ENCODE data around the gene PLAC1. TPM values are rescaled to one million over a fixed set of nuclear protein-coding genes. Genes with fewer than 3 reads are reported as not detected.
A peak's percentile ranks its signal among the peaks of the same experiment; 100 is the strongest.

PLAC1 gene
- polyA plus RNA-seq, 6 donors from 2014 or later: not detected

GRCh38 chrX:134573683-134574035 lies 84.6 kb downstream of the PLAC1 start:
- no peak overlapping the region for H3K4me3 Mint-ChIP-seq
- no peak for ATAC-seq (ENCODE audit: low read depth in 2 of 2)
- no peak overlapping the region for H3K27ac Mint-ChIP-seq
- H3K9me3 Mint-ChIP-seq: peaks cover 0 to 2% (median 0%) of the 10 kb centered on the region in 7 donors
- H3K4me1 Mint-ChIP-seq: no peaks in the 10 kb centered on the region
- no peaks in the 10 kb centered on the region for H3K36me3 Mint-ChIP-seq
- H3K27me3 Mint-ChIP-seq: peaks cover 0 to 16% (median 4%) of the 10 kb centered on the region in 3 donors
- DNase-seq: no peak

DNA sequence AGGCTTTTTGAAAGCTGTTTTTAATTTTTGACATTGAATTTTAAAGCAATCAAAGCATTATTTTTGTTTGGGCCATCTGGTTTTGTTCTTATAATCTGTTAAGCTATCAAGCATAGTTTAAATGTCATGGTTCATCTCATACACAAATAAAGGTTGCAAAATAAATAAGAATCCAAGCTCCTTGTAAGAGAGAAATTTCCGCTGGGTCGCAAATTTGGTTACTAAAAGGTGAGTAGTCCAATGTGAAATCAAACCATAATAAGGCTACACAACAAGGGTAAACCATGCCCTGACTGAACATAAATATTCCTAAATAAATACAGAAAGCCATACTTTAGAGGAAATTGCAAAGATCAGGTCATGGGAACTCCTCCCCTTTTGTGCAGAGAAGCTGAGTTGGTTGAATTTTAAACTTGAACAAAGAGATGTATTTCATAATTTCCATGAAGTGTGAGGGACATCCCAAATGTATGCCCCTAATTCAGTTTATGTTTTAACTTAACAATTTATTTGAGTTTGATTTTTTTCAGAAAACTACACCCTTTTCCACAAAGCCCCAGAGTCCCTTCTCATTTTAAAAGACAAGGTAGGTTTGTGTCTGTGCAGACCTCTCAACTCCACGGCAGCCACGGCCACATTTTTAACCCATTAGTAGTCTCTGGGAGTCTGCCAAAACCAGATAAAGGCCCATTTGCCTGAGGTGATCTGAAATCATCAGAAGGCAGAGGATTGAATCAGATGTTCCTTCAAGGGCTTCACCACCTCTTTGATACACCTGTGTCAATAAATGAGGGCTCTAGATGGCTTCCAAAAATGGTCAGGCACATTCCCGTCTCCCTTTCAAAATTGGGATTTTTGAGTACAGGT lies 85.2 kb downstream of the PLAC1 start:
- Mint-ChIP-seq H3K9me3 (peaks cover 0 to 2% (median 0%) of the 10 kb centered on the region in 7 donors), H3K4me1 (no peaks in the 10 kb centered on the region), H3K36me3 (no peaks in the 10 kb centered on the region), H3K27ac (no peak overlapping the region), H3K27me3 (peaks cover 0 to 16% (median 4%) of the 10 kb centered on the region in 3 donors), H3K4me3 (no peak overlapping the region)
- DNase-seq (no peak), ATAC-seq (ENCODE audit: low read depth in 2 of 2) (no peak)

- Mint-ChIP-seq H3K27ac (no peak overlapping the region), H3K4me3 (no peak overlapping the region), H3K9me3 (peaks cover 0 to 2% (median 0%) of the 10 kb centered on the region in 7 donors), H3K4me1 (no peaks in the 10 kb centered on the region), H3K36me3 (no peaks in the 10 kb centered on the region), H3K27me3 (peaks cover 0 to 15% (median 0%) of the 10 kb centered on the region in 3 donors)
- DNase-seq (no peak), ATAC-seq (ENCODE audit: low read depth in 2 of 2) (no peak)
These were observed 86.5 kb downstream of the PLAC1 start for GRCh38 chrX:134571796-134572195.

DNA sequence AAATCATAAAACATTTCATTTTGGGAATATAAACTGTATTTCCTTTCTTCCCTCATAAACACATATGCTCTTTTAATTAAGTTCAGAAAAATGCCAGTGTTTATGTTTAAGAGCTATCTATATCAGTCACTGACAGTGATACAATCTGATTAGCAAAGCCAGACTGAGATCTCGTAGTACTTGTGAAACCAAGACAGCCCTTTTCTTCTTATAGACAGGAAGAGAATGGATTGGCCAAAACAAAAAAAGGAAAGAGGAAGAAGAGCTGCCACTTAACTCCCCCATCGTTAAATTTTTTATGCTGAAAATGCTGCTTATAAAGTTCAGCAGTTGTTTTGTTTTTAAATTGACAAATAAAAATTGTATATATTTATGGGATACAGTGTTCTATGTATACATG lies 87.4 kb downstream of the PLAC1 start:
- H3K4me3 Mint-ChIP-seq: no peak overlapping the region
- ATAC-seq (ENCODE audit: low read depth in 2 of 2) (no peak), DNase-seq (no peak)
- no peak overlapping the region for H3K27ac Mint-ChIP-seq
- peaks cover 0 to 2% (median 0%) of the 10 kb centered on the region in 7 donors for H3K9me3 Mint-ChIP-seq
- H3K36me3 Mint-ChIP-seq: no peaks in the 10 kb centered on the region
- peaks cover 0 to 10% (median 0%) of the 10 kb centered on the region in 3 donors for H3K27me3 Mint-ChIP-seq
- H3K4me1 Mint-ChIP-seq: no peaks in the 10 kb centered on the region

DNA sequence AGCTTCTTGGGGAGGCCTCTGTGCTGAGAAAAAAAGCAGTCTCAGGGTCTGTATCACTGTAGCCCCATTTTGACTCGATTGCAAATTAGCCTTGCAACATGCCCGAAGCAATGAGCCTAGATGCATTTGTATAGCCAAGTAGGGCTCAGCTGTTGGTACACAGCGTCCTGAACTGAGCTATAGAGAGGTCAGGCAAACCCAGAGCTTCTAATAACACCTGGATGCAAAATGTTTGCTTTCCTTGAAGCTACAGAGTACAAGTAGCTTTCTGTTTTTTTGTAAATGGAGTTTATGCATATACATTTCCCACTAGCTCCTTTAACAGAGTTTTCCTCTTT lies 87.8 kb downstream of the PLAC1 start:
- peaks cover 0 to 10% (median 0%) of the 10 kb centered on the region in 3 donors for H3K27me3 Mint-ChIP-seq
- no peak for DNase-seq
- no peak overlapping the region for H3K27ac Mint-ChIP-seq
- H3K4me3 Mint-ChIP-seq: no peak overlapping the region
- no peaks in the 10 kb centered on the region for H3K4me1 Mint-ChIP-seq
- peaks cover 0 to 2% (median 0%) of the 10 kb centered on the region in 7 donors for H3K9me3 Mint-ChIP-seq
- H3K36me3 Mint-ChIP-seq: no peaks in the 10 kb centered on the region
- no peak for ATAC-seq (ENCODE audit: low read depth in 2 of 2)

DNA sequence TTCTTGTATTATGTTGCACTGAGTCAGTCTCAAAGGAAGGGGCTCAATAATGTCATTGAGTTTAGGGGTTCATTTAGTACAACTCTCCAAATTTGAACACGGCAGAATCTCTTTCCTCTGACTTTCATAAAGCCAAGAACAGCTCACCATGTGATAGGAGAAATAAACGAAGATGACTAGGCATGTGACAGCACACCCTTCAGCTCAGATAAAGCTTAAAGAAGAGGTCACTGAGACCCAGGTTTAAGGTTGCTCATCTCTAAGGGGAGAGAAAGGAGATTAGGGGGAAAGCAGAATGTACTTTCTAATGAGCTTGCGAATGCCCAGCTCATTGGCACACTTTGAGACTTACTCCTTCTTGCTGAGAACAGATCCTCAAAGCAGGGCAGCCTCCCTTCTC lies 89.0 kb downstream of the PLAC1 start:
- Mint-ChIP-seq H3K4me3 (no peak overlapping the region), H3K36me3 (no peaks in the 10 kb centered on the region), H3K27ac (no peak overlapping the region), H3K4me1 (no peaks in the 10 kb centered on the region), H3K27me3 (peaks cover 0 to 4% (median 0%) of the 10 kb centered on the region in 3 donors), H3K9me3 (peaks cover 0 to 2% (median 0%) of the 10 kb centered on the region in 7 donors)
- ATAC-seq (ENCODE audit: low read depth in 2 of 2) (no peak), DNase-seq (no peak)

- H3K4me3 Mint-ChIP-seq: no peak overlapping the region
- DNase-seq (no peak), ATAC-seq (ENCODE audit: low read depth in 2 of 2) (no peak)
- H3K27ac Mint-ChIP-seq: no peak overlapping the region
- peaks cover 0 to 2% (median 0%) of the 10 kb centered on the region in 7 donors for H3K9me3 Mint-ChIP-seq
- no peaks in the 10 kb centered on the region for H3K4me1 Mint-ChIP-seq
- H3K36me3 Mint-ChIP-seq: no peaks in the 10 kb centered on the region
- peaks cover 0 to 1% (median 0%) of the 10 kb centered on the region in 3 donors for H3K27me3 Mint-ChIP-seq
These were observed 89.8 kb downstream of the PLAC1 start for GRCh38 chrX:134568285-134569016.

- Mint-ChIP-seq H3K36me3 (no peaks in the 10 kb centered on the region), H3K4me3 (no peak overlapping the region), H3K27me3 (peaks cover 4 to 9% (median 8%) of the 10 kb centered on the region in 3 donors), H3K27ac (no peak overlapping the region), H3K9me3 (peaks cover 0 to 2% (median 0%) of the 10 kb centered on the region in 7 donors), H3K4me1 (no peaks in the 10 kb centered on the region)
- DNase-seq (no peak), ATAC-seq (ENCODE audit: low read depth in 2 of 2) (no peak)
These were observed 91.8 kb downstream of the PLAC1 start for GRCh38 chrX:134566506-134566905.

DNA sequence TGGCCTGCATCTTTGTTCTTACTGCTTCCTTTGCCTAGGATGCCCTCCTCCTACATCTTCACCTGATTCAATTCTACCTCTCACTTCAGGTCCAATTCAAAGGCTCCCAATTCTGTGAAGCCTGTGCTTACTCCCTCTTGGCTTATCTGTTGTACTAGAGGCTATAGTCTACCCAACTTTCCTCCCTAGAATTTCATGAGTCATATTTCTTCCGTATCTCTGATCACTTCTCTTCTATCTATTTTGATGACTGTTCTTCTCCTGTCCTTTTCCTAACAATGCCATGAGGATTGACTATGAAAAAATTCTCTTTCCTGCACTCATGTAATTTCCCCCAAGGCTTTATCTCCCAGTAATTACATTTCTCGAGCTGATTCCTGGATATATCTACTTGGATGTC lies 96.3 kb downstream of the PLAC1 start:
- Mint-ChIP-seq H3K36me3 (no peaks in the 10 kb centered on the region), H3K4me3 (no peak overlapping the region), H3K27me3 (peaks cover 8 to 13% (median 9%) of the 10 kb centered on the region in 3 donors), H3K9me3 (peaks cover 0 to 1% (median 0%) of the 10 kb centered on the region in 7 donors), H3K27ac (no peak overlapping the region), H3K4me1 (no peaks in the 10 kb centered on the region)
- ATAC-seq (ENCODE audit: low read depth in 2 of 2): no peak
- no peak for DNase-seq

- no peaks in the 10 kb centered on the region for H3K4me1 Mint-ChIP-seq
- peaks cover 22 to 41% (median 31%) of the 10 kb centered on the region in 3 donors for H3K27me3 Mint-ChIP-seq
- DNase-seq: no peak
- no peak for ATAC-seq (ENCODE audit: low read depth in 2 of 2)
- no peak overlapping the region for H3K27ac Mint-ChIP-seq
- no peak overlapping the region for H3K4me3 Mint-ChIP-seq
- peaks cover 0 to 6% (median 2%) of the 10 kb centered on the region in 7 donors for H3K9me3 Mint-ChIP-seq
- peaks cover 0 to 7% of the 10 kb centered on the region in 2 donors for H3K36me3 Mint-ChIP-seq
These were observed 100.1 kb downstream of the PLAC1 start for GRCh38 chrX:134558133-134558532.

DNA sequence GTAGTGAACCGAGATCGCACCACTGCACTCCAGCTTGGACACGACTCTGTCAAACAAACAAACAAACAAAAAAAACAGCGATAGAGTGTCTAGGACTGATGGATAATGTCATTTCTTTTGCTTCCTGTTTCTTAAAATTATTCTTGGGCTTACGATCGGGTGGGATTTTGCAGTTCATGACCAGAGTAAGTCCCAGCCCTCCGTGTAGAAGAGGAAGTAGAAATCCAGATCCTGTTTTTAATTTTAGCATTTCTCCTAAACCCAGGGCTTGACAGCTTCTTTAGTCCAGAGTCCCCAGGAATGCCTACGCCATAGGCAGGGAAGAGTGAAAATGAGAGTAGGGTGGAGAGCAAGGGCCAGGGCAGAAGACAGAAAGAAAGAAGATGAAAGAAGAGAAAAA lies 104.0 kb downstream of the PLAC1 start:
- Mint-ChIP-seq H3K4me1 (peaks cover 9 to 12% (median 11%) of the 10 kb centered on the region in 3 donors), H3K27me3 (peaks cover 26 to 48% (median 45%) of the 10 kb centered on the region in 3 donors), H3K4me3 (no peak overlapping the region), H3K27ac (no peak overlapping the region), H3K9me3 (peaks cover 0 to 6% (median 3%) of the 10 kb centered on the region in 7 donors), H3K36me3 (peaks cover 0 to 15% of the 10 kb centered on the region in 2 donors)
- DNase-seq (no peak), ATAC-seq (ENCODE audit: low read depth in 2 of 2) (no peak)

- peaks cover 18 to 23% (median 22%) of the 10 kb centered on the region in 3 donors for H3K4me1 Mint-ChIP-seq
- DNase-seq (no peak), ATAC-seq (ENCODE audit: low read depth in 2 of 2) (no peak)
- no peak overlapping the region for H3K4me3 Mint-ChIP-seq
- H3K9me3 Mint-ChIP-seq: peaks cover 2 to 19% (median 10%) of the 10 kb centered on the region in 7 donors
- H3K27me3 Mint-ChIP-seq: peaks cover 39 to 62% (median 59%) of the 10 kb centered on the region in 3 donors
- peaks cover 0 to 21% of the 10 kb centered on the region in 2 donors for H3K36me3 Mint-ChIP-seq
- H3K27ac Mint-ChIP-seq: no peak overlapping the region
These were observed 105.9 kb downstream of the PLAC1 start for GRCh38 chrX:134552351-134552750.

- peaks cover 0 to 21% of the 10 kb centered on the region in 2 donors for H3K36me3 Mint-ChIP-seq
- H3K4me3 Mint-ChIP-seq: peak overlapping the region in 4 of 8 donors; percentile 35 to 68 (median 58)
- H3K4me1 Mint-ChIP-seq: peaks cover 18 to 23% (median 22%) of the 10 kb centered on the region in 3 donors
- H3K27ac Mint-ChIP-seq: no peak overlapping the region
- peaks cover 43 to 68% (median 59%) of the 10 kb centered on the region in 3 donors for H3K27me3 Mint-ChIP-seq
- ATAC-seq (ENCODE audit: low read depth in 2 of 2): no peak
- DNase-seq: no peak
- H3K9me3 Mint-ChIP-seq: peaks cover 2 to 19% (median 11%) of the 10 kb centered on the region in 7 donors
These were observed 106.8 kb downstream of the PLAC1 start for GRCh38 chrX:134551376-134552048.
